NCI-H128 (cell line): ENCODE results near the gene SYT2.
"Not testable (repeated sequence)": the region's sequence is repeated elsewhere in the genome, so short reads cannot be mapped to it uniquely, and the experiment has no call there.

ENCODE experiments used
- DNase-seq: peaks from one replicate; lab custom pipeline; 2025; ENCODE audit not compliant: unreplicated experiment; lab: John Stamatoyannopoulos, UW

Gene SYT2

DNA sequence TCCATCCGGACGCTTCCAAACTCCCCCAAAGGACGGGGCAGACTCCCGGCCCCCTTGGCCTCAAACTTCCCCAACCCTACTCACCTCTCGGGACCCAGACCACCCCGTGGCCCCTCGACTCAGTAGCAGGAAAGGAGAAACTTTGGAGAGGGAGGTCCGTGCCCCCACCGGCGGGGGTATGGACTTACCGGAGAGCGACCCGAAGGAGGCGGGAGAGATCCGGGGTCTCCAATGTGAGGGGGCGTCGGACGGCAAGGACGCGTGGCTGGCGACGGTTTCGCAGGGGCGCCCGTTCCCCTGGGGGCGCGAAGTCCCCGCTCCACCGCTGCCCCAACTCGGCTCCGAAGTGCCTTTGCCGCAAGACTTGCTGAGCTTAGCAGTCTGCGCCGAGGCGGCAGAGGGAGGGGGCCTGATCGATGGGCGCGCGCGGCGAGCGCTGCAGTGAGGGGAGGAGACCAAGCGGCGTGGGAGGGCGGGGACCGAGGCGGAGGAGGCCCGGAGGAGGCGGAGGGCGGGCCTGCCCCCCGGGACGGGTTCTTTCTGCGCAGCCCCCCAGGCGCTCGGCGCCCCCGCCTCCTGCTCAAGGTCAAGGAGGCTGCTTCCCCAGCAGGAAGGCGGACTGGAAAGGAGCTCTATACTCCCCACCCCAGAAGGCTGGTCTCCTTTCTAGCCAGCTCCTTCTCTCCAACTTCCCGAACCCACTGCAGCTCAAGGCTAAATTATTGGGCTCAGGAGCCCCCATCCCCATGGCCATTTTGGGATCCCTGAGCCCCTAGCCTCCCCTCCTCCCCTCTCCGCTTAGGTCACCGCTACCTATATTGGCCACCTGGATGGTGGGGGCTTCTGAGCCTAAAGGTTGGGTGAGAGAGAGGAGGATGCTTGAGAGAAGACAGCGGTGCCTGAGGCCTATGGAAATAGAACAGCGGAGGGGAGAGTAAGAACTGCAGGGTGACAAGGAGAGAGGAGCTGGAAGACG lies at the start of gene SYT2:
TSS of gene SYT2 (minus strand) at position 385 of the 976 bp plus-strand sequence. CDS start 104,682 bp downstream, outside the sequence.
- peak; percentile 40 for DNase-seq

DNA sequence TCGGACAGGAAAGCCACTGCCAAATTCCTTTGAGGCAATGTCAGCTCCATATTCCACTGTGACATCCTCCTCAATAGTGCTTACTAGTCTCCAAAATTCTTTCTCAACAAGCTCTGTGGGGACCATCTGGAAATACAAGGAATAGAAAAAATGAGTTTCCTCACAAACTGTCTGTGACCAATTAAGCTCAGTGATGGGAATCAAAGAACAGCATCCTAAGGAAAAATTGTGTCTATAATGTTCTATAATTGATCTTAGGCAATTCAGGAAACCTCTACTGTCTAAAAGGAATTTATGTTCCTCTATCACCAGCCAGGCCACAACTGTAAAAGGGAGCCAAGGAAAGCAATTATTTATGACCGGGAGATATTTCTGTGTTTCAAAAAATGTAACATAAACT lies 46.1 kb upstream of the SYT2 start:
- no peak for DNase-seq

DNA sequence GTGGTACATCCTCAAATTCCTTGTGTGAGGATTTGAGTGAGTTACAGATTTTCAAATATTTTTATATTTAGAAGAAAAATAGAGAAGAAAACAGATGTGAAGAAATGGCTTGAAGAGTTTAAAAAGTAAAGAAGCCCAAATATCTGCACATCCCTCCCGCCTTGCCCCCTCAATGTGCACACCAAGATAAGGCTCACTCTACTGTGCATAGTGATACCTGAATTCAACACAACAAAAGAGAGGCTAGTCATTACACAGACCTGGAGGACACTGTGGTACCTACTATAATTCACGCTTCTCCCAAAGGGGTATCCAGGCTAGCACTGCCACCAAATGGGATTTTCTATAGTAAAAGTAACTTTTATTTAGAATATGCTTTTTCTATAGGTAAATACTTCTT lies 44.0 kb upstream of the SYT2 start:
- DNase-seq: no peak

DNA sequence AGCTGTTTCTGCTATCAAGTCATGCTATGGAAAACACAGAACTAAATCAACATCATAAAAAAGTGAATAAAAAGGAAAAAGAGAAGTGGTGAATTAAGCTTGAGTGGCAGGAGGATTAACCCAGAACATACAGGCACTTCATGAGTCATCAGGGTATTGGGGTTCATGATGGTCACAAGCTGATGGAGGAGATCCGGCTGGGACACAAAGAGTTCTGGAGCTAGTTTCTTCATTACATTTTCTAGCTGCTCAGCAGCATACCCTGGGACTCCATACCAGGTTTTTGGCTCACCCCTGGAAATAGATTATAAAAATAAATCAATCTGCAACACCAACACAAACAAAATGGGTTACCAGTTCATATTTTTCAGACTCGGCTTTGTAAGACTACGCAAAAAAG lies 42.5 kb upstream of the SYT2 start:
- no peak for DNase-seq

DNA sequence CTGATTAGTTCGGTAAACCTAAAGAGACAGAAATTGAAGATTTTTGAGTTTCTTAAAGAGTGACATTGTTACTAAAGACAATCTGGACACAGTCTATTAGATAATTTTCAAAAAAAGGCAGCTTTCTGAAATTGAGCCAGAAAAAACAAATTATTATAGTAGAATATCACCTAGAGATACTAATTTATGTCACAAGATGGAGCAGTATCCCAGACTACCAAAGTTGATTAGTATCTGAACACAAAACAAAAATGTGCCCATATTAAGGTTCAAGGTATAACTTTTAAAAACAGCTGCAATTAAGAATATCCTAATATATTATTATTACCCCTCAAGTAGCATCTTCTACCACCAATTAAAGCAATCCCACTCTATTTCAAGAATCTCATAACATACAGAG lies 40.5 kb upstream of the SYT2 start:
- no peak for DNase-seq

DNA sequence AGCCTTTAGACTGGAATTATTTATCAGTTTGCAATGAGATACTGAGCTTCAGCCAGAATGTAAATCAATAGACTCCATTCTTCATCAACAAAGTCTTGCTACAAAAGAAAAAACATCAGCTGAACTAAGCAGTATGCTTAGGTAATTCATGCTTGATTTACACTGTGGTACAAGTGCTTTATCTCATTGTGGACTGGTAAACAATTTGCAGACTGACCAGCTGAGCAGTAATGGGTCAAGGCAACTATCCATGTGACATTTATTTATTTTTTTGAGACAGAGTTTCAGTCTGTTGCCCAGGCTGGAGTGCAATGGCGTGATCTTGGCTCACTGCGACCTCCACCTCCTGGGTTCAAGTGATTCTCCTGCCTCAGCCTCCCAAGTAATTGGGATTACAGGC lies 39.8 kb upstream of the SYT2 start:
- no peak for DNase-seq

DNA sequence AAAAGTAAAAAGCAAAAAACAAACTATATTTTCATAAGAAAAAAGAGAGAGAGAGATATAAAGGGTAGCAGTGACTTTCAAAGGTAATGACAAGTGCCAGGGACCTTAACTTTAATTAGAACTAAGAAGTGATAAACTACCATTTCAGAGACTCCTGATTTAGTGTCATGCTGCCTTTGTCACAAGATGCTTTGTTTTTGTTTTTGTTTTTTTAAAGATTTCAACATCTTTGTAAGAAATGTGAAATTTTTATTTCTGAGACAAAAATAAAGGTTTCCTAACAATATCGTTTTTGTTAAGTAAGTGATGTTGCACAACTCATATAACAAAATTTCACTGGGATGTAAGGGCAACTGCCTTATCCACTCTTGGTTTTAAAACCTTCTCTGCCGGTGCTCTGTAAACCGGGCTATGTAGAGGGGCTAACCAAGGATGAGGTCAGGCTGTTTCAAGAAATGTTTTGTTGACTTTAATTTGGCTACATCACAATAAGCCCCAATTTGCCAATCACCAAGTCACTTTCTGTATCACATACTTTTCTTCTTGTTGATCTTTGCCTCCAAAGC lies 35.2 kb upstream of the SYT2 start:
- DNase-seq: no peak

DNA sequence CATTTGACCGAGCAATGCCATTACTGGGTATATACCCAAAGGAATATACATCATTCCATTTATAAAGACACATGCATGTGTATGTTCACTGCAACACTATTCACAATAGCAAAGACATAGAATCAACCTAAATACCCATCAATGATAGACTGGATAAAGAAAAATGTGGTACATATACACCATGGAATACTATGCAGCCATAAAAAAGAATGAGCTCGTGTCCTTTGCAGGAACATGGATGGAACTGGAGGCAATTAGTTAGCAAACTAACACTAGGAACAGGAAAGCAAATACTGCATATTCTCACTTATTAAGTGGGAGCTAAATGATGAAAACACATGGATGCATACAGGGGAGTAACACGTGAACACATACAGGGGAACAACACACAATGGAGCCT lies 34.5 kb upstream of the SYT2 start:
- not testable (repeated sequence) for DNase-seq

DNA sequence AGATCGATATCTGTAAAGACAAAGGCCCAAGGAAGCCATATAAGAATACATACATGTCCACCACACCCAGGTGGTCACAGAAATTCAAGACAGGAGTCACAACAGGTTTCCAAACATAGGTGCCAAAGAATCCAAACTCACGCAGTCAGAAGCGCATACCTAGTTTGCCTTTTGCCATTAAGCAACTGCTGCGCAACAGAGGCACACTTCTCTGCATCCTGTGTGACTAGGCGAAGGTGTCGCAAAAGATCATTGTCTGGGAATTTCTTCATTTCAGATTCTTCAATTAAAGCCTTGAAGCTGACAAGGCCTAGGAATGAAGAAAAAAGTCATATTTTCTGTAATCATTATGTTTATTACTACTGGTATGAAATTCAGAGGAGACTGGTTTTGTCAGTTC lies 32.2 kb upstream of the SYT2 start:
- DNase-seq: no peak

DNA sequence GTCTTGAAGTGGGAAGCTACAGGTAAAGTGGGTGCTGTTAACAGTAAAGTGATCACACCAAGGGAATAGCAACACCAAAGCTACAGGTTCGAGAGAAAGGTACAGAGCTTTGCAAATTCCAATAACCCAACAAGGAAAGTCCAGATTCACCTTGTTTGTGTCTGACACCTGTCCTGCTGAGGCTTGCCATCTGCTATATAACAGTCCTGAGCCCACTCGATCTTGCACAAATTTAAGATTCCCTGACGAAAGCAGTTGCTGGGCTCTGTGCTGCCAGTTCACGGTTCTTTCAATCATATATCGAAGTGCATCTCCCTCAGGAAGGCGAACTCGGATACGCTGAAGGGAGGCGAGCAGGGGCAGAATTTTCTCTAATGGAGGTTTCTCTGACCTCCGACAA lies 23.0 kb upstream of the SYT2 start:
- DNase-seq: no peak

DNA sequence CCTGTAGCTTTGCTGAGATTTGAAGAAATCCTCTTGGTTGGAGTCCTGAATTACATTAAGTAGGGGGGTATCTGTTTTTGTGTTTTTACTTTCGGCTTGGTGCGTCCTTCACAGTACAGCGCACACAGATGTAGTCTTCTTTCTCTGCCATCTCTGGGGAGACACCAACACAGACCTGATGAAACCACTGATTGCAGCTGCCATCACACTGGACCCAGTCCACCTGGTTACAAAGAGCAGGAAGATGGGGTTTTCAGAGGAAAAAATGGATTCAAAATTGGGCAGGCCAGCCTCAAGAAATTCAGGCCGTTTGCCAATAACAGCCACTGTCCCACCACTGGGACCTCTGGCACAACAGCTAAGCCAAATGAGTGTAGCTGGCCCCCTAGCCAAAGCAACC lies 18.7 kb upstream of the SYT2 start:
- DNase-seq: no peak

DNA sequence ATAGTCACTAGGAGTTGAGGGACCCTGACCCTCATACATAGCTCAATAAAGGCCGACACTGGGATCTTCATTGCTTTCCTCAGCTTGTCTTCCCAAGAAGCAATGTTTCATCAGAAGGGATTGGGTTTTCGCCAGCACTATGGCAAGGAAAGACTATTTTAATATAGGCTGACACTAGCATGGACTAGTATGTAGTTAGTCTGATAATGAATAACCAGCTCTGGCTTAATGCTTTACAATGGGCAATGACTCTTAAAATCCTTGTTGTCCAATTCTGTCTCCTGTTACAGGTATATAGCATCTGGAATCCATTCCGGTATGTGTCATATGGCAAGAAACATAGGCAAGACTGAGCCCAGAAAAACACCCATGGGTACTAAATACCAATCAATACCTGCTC lies 15.3 kb upstream of the SYT2 start:
- no peak for DNase-seq

DNA sequence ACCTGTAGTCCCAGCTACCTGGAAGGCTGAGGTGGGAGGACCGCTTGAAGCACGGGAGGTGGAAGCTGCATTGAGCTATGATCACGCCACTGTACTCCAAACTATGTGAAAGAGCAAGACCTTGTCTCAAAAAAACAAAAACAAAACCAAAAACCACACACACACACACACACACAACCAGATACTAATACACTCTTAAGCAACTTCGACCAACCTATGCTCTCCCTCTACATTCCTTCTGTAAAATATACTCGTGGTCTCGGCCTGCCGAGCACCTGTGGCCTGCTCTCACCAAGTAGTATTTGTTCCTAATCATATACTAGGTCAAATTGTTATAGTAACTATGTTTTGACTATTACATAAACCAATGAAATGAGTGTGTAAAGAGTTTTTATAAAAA lies 13.5 kb upstream of the SYT2 start:
- no peak for DNase-seq

DNA sequence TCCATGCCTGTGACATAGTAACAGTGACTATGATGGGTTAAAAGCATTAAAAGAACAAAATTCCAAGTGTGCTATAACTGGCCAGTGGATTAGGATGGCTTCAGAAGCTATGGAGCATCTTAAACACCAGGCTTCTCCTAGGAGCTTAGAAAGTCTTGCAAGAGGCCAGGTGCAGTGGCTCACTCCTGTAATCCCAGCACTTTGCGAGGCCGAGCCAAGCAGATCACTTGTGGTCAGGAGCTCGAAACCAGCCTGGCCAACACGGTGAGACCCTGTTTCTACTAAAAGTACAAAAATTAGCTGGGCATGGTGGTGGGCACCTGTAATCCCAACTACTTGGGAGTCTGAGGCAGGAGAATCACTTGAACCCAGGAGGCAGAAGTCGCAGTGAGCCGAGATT lies 12.8 kb upstream of the SYT2 start:
- DNase-seq: not testable (repeated sequence)

DNA sequence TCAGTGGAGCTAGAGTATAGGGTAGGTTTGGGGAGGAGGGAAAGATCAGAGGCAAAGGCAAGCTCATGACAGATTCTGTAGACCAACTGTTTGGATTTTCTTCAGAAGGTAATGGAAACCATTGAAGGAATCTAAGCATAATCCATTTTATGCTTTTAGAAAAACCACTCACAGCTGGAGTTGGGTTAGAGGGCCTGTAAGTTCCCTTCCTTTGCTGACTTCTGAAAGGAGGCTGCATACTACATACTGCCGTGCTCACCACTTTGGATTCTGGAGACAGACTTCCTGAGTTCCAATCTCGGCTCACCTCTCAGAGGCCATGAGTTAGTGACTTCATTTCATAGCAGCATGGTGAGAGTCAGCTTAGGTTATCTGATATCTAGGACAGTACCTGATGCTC lies 6.4 kb upstream of the SYT2 start:
- no peak for DNase-seq

DNA sequence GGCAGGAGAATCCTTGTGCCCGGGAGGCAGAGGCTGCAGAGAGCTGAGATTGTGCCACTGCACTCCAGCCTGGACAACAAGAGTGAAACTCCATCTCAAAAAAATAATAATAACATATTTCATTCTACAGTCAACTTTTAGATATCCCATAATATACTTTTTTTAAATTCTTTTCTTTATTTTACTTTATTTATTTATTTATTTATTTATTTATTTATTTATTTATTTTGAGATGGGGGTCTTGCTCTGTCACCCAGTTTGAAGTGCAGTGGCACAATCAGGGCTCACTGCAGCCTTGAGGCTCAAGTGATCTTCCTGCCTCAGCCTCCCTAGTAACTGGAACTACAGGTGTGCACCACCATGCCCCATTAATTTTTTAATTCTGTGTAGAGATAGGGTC lies 3.9 kb upstream of the SYT2 start:
- not testable (repeated sequence) for DNase-seq

DNA sequence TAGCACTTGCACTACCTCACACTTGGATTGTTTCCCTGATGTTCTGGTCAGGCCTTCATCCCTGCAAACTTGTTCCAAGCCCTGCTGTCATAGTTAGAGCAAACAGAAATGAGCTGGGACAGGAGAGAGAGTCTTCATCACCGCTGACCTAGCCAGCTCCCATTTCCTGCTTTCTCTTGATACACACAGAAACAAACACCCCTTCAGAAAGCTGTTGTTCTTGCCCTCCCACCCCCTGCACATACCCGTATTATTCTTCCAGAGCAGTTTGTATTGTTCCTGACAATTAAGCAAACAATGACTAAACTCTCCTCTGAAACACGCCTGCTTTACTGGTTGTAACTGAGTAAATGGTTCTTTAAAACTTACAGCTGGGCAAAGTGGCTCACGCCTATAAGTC lies 2.9 kb upstream of the SYT2 start:
- no peak for DNase-seq

DNA sequence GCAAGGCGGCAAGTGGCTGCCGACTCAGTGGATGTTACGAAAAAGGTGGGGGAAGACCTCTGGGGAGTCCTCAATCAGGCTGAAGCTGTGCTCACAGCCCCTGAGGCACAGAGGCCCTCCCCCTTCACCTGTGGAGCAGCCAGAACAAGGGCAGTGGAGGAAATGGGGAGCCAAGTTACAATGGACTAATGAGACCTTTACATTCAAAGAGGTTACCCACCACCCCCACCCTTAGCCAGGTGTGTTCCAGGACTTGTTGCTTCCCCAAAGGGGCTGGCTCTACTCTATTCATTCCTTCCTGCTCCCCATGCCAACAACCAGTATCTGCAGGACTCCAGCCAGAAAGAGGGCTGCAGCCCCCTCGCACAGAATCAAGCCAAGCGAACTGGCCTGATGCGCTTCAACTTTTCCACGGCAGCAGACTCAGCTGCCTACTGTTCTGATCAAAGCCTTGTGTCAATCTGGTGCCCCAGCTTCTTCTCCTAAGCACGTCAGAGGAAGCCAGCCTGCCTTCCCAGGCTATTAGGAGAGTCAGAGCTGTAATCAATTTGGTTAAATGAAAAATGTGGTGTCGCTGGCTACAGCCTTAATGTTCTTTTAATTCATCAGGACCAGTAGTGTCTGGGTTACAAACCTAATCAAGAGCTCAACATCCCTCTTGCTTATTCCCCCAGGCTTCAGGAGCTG lies 1.8 kb upstream of the SYT2 start:
- no peak for DNase-seq

DNA sequence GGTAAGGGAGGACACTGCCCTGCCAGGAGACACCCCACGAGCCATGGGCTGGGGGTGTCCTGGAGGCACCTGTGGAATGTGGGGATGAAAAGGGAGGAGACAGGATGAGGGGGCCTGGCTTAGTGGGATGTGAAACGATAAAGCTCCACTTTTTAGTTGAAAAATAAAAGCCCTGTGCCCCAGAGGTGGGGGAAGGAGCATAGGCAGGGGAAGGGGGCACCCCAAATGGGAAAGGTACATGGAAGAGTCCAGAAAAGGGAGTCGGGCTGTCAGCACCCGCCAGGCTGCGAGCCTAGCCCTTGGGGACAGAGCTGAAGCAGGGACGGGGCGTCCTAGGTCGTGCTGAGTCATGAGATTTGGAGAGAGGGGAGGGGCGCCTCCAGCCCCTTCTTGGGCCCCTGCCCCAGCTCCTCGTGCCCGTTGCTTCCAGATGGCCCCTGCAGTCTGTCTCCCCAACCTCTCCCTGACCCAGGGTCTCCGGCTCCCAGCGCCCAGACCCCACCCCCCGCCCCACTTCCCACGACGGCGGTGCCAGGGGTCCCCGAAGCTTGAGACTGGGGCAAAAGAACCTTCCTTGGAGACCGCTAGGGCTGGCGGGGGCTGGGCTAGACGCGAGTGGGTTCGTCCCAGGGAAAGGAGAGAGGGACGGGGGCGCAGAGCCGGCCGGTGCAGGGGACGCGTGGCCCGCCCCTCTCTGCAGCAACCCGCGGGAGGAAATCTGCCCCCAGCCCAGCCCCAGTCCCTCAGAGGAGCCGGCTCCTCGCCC lies 795 bp downstream of the SYT2 start:
- DNase-seq: no peak

DNA sequence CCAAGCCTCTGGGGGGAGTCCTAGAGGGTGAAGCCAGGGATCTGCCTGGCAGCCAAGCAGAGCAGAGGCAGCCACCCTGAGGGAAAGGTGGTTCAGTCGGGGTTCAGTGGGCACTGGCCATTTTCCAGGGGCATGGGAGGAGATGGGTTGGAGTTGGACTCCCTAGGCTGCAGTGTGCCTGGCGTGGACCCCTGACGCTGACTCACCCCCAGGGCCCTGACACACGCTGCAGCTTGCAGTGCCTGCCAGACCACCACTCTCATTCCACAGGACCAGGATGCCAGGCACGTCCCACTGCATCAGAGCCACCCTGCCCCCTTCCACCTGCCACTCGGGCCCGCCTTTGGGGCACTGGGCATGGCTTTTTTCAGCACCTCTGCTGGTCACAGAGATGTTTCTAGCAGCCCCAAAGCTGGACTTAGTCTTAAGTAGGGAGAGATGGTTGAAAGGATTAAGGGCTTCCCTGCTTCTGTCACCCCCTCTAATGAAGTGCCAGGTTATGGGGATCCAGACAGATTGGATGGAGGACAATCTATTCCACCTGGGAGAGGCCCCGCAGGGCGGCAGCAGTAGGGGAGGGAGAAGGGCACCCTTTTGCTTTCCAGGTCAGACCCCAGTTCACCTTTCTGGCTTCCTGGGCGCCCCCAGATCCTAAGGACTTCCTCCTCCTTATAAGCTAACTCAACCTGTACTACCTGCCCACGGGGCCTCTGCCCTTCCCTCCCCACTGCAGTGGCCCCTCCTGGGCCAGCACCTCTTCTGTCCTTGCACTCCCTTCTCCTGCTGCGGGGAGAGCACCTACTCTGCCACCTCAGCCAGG lies 1.6 kb downstream of the SYT2 start:
- no peak for DNase-seq
